Right lobe of liver (tissue), 4 donors: ENCODE measurements around the gene ATXN7.

Source experiments
- POLR2A ChIP-seq: fragments of 450-650 bp; IDR thresholded peaks from one replicate; pipeline ENCODE4 v1.6.1; 2017; ENCODE audit warnings: antibody characterized with exemption, mild to moderate bottlenecking
- TF ChIP-seq, protein P1 (sequence below), 4 donors: fragments of 200-600 bp in 3 of 4; fragments of 450-650 bp in 1 of 4; IDR thresholded peaks; one replicate each; pipeline versions ENCODE4 v1.5.1 to v1.8.0; 2016 to 2022; ENCODE audit warnings: antibody characterized with exemption in 4 of 4, mild to moderate bottlenecking in 2 of 4
- donor health status: DM: no; HTN: no; CAD: no.
- donor health status: DM: no; HTN: no; CAD: no.
- donor health status: DM: no; HTN: yes; CAD: no.

DNA sequence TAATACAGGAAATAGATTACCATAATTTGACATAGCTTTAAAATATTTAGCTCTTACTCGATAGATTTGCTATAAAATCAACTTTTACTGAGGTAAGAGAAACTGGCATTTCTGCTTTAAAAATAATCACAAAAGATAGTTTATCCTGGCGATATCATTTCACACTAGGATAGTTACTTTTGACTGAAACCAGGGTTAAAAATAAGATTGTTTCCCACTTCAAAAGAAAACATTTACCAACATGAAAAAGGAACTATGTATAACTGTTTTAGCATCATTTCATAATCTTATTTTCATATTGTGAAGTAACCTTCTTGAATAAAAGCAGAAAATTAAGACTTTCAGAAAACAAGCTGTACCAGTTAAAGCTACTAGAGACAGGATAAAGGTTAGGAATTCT, 144.3 kb downstream of the ATXN7 start:
- TF ChIP-seq, protein P1, sequence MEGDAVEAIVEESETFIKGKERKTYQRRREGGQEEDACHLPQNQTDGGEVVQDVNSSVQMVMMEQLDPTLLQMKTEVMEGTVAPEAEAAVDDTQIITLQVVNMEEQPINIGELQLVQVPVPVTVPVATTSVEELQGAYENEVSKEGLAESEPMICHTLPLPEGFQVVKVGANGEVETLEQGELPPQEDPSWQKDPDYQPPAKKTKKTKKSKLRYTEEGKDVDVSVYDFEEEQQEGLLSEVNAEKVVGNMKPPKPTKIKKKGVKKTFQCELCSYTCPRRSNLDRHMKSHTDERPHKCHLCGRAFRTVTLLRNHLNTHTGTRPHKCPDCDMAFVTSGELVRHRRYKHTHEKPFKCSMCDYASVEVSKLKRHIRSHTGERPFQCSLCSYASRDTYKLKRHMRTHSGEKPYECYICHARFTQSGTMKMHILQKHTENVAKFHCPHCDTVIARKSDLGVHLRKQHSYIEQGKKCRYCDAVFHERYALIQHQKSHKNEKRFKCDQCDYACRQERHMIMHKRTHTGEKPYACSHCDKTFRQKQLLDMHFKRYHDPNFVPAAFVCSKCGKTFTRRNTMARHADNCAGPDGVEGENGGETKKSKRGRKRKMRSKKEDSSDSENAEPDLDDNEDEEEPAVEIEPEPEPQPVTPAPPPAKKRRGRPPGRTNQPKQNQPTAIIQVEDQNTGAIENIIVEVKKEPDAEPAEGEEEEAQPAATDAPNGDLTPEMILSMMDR (IDR thresholded peaks at IDR 0.05), result no peak
- no peak for TF ChIP-seq POLR2A
